Keratinocyte (primary cell): ENCODE measurements around the gene ANKRD6. TPM values are rescaled to one million over a fixed set of nuclear protein-coding genes. Genes with fewer than 3 reads are reported as not detected.

Source experiments
- DNase-seq: peaks from one replicate; pipeline ENCODE4 v3.0.0-alpha.2; 2011; ENCODE audit warnings: low read depth, missing footprints, low spot score
- FAIRE-seq: peaks from 2 replicates; lab custom pipeline; 2011; peaks lifted over from hg19 to GRCh38; lab: Jason Lieb, UNC
- H2AFZ ChIP-seq: 2 replicates; pipeline ENCODE4 v1.6.0; 2012; ENCODE audit warnings: low read length, control low read depth, inconsistent platforms; ENCODE audit not compliant: control insufficient read depth
- H3K27ac ChIP-seq: 2 replicates; pipeline ENCODE4 v1.5.1; 2011; ENCODE audit warnings: low read length; ENCODE audit not compliant: control insufficient read depth, insufficient read depth
- H3K27me3 ChIP-seq: 3 replicates; pipeline ENCODE4 v1.6.0; 2011; ENCODE audit warnings: low read length; ENCODE audit not compliant: control insufficient read depth, insufficient read depth; ENCODE audit errors: extremely low read depth
- H3K36me3 ChIP-seq, 2 experiments: 2 replicates in 1 of 2; 3 replicates in 1 of 2; pipeline ENCODE4 v1.5.1; 2011; ENCODE audit warnings: low read length in 2 of 2, mild to moderate bottlenecking in 1 of 2; ENCODE audit not compliant: control insufficient read depth in 2 of 2, insufficient read depth in 2 of 2; ENCODE audit errors: extremely low read depth in 1 of 2
- H3K4me1 ChIP-seq: 3 replicates; pipeline ENCODE4 v1.5.1; 2011; ENCODE audit warnings: low read length; ENCODE audit not compliant: control insufficient read depth, insufficient read depth; ENCODE audit errors: extremely low read depth
- H3K4me2 ChIP-seq: 3 replicates; pipeline ENCODE4 v1.6.0; 2011; ENCODE audit warnings: low read depth, low read length; ENCODE audit not compliant: control insufficient read depth, insufficient read depth; ENCODE audit errors: extremely low read depth
- H3K4me3 ChIP-seq, 3 experiments: fragments of 200-600 bp in 1 of 3; sonication (generic) in 1 of 3; 2 replicates in 2 of 3; 3 replicates in 1 of 3; pipeline ENCODE4 v1.5.1; 2011 to 2016; ENCODE audit warnings: low read length in 3 of 3, mild to moderate bottlenecking in 3 of 3, control low read depth in 2 of 3, inconsistent platforms in 1 of 3, low read depth in 1 of 3, mixed read lengths in 1 of 3, mixed run types in 1 of 3, moderate library complexity in 1 of 3; ENCODE audit not compliant: control insufficient read depth in 2 of 3, insufficient read depth in 2 of 3; ENCODE audit errors: extremely low read depth in 1 of 3
- H3K79me2 ChIP-seq: 2 replicates; pipeline ENCODE4 v1.6.0; 2012; ENCODE audit warnings: low read length; ENCODE audit not compliant: control insufficient read depth, insufficient read depth
- H3K9ac ChIP-seq: 3 replicates; pipeline ENCODE4 v1.6.0; 2011; ENCODE audit warnings: low read length; ENCODE audit not compliant: control insufficient read depth, insufficient read depth; ENCODE audit errors: extremely low read depth
- H3K9me1 ChIP-seq: 3 replicates; pipeline ENCODE4 v1.6.0; 2011; ENCODE audit warnings: low read length; ENCODE audit not compliant: control insufficient read depth, insufficient read depth; ENCODE audit errors: extremely low read depth
- H3K9me3 ChIP-seq: 2 replicates; pipeline ENCODE4 v1.5.1; 2012; ENCODE audit warnings: low read depth, low read length; ENCODE audit not compliant: control insufficient read depth
- H4K20me1 ChIP-seq: 3 replicates; pipeline ENCODE4 v1.6.0; 2011; ENCODE audit warnings: low read length; ENCODE audit not compliant: control insufficient read depth, insufficient read depth; ENCODE audit errors: extremely low read depth
- EZH2 ChIP-seq: IDR thresholded peaks from one replicate; pipeline ENCODE4 v1.6.1; 2012; ENCODE audit warnings: inconsistent platforms, mild to moderate bottlenecking, low read length, moderate library complexity
- dilution Hi-C: fragments of 300-500 bp; cut with MboI; formaldehyde crosslinking; loops from one replicate; pipeline ENCODE4 v1.7.0; 2020; ENCODE audit warnings: low sequenced_read_pairs; ENCODE audit not compliant: extremely low pct_ligation_motif_present
- polyA plus RNA-seq, 5 experiments: library from polyadenylated mRNA; depleted of rRNA in 3 of 5; stranded (reverse) in 3 of 5; stranded (forward) in 1 of 5; unstranded in 1 of 5; fragments of >200 nt; gene quantifications; 1 replicate in 1 of 5; 2 replicates in 3 of 5; 3 replicates in 1 of 5; pipeline versions ENCODE4 v1.2.1 to v1.2.3, GENCODE V29; 2011 to 2012; ENCODE audit warnings: missing spikeins in 2 of 5, low read depth in 1 of 5, low replicate concordance in 1 of 5
- TF ChIP-seq, protein P1 (sequence below), 3 experiments: IDR thresholded peaks in 1 of 3; conservative IDR thresholded peaks in 1 of 3; optimal IDR thresholded peaks in 1 of 3; 2 replicates in 2 of 3; 3 replicates in 1 of 3; pipeline versions ENCODE3 to v1.5.1; 2011; ENCODE audit warnings: low read length in 3 of 3, mild to moderate bottlenecking in 3 of 3, moderate library complexity in 2 of 3, control low read depth in 1 of 3, inconsistent platforms in 1 of 3; ENCODE audit not compliant: insufficient read depth in 2 of 3; ENCODE audit errors: extremely low read depth in 1 of 3

The ANKRD6 gene
- polyA plus RNA-seq, 1 donor (not counting 4 experiments of a cell fraction or from before 2014, with no cell fraction given): 5.7 TPM

- TF ChIP-seq, protein P1, sequence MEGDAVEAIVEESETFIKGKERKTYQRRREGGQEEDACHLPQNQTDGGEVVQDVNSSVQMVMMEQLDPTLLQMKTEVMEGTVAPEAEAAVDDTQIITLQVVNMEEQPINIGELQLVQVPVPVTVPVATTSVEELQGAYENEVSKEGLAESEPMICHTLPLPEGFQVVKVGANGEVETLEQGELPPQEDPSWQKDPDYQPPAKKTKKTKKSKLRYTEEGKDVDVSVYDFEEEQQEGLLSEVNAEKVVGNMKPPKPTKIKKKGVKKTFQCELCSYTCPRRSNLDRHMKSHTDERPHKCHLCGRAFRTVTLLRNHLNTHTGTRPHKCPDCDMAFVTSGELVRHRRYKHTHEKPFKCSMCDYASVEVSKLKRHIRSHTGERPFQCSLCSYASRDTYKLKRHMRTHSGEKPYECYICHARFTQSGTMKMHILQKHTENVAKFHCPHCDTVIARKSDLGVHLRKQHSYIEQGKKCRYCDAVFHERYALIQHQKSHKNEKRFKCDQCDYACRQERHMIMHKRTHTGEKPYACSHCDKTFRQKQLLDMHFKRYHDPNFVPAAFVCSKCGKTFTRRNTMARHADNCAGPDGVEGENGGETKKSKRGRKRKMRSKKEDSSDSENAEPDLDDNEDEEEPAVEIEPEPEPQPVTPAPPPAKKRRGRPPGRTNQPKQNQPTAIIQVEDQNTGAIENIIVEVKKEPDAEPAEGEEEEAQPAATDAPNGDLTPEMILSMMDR (optimal IDR thresholded peaks at IDR 0.05 in 1 of 3, IDR thresholded peaks at IDR 0.05 in 1 of 3, conservative IDR thresholded peaks at IDR 0.05 in 1 of 3; ENCODE audit: extremely low read depth in 1 of 3, insufficient read depth in 2 of 3, low read length in 3 of 3): no peak
- no peak for TF ChIP-seq EZH2
- H3K9ac ChIP-seq: no peak overlapping the region
- no peak overlapping the region for H3K27ac ChIP-seq
- H3K4me1 ChIP-seq: no peaks in the 10 kb centered on the region
- H3K4me2 ChIP-seq: no peak overlapping the region
- no peaks in the 10 kb centered on the region for H3K79me2 ChIP-seq
- H3K9me3 ChIP-seq: no peaks in the 10 kb centered on the region
- H3K9me1 ChIP-seq: no peaks in the 10 kb centered on the region
- dilution Hi-C loops: no loop called here
- H3K27me3 ChIP-seq: no peaks in the 10 kb centered on the region
- no peak for DNase-seq
- no peak overlapping the region for H3K4me3 ChIP-seq
- no peaks in the 10 kb centered on the region for H3K36me3 ChIP-seq
- H2AFZ ChIP-seq: no peak overlapping the region
- no peak for FAIRE-seq
- no peaks in the 10 kb centered on the region for H4K20me1 ChIP-seq
Observed at GRCh38 chr6:89574910-89575561, 142.1 kb downstream of the ANKRD6 start.

- dilution Hi-C loops: no loop called here
- Histone ChIP-seq H4K20me1 (no peaks in the 10 kb centered on the region), H3K27me3 (no peaks in the 10 kb centered on the region), H3K4me2 (no peak overlapping the region), H3K9ac (no peak overlapping the region), H2AFZ (no peak overlapping the region), H3K4me3 (no peak overlapping the region), H3K79me2 (no peaks in the 10 kb centered on the region), H3K9me3 (no peaks in the 10 kb centered on the region), H3K4me1 (no peaks in the 10 kb centered on the region), H3K9me1 (no peaks in the 10 kb centered on the region), H3K36me3 (no peaks in the 10 kb centered on the region), H3K27ac (no peak overlapping the region)
- FAIRE-seq (no peak), DNase-seq (no peak)
- TF ChIP-seq, protein P1 (optimal IDR thresholded peaks at IDR 0.05 in 1 of 3, IDR thresholded peaks at IDR 0.05 in 1 of 3, conservative IDR thresholded peaks at IDR 0.05 in 1 of 3; ENCODE audit: extremely low read depth in 1 of 3, insufficient read depth in 2 of 3, low read length in 3 of 3): no peak
- no peak for TF ChIP-seq EZH2
Observed at GRCh38 chr6:89575562-89575960, 142.6 kb downstream of the ANKRD6 start.
